Left renal pelvis (tissue), 4 donors: Measurements from ENCODE around the gene TEX9. TPM values are rescaled to one million over a fixed set of nuclear protein-coding genes. Genes with fewer than 3 reads are reported as not detected.

Experiments used
- DNase-seq, 4 donors: peaks; one replicate each; pipeline ENCODE4 v3.0.0-alpha.2; 2013; ENCODE audit warnings: low read depth in 4 of 4, low spot score in 3 of 4
- polyA plus RNA-seq, 4 donors: library from polyadenylated mRNA; unstranded; fragments of 120-200 nt; gene quantifications; one replicate each; pipeline ENCODE4 v1.2.1, GENCODE V29; 2013; ENCODE audit not compliant: insufficient read length in 4 of 4

TEX9 gene
- polyA plus RNA-seq, 4 donors = 7.7 to 36.4 (median 27.8) TPM

DNA sequence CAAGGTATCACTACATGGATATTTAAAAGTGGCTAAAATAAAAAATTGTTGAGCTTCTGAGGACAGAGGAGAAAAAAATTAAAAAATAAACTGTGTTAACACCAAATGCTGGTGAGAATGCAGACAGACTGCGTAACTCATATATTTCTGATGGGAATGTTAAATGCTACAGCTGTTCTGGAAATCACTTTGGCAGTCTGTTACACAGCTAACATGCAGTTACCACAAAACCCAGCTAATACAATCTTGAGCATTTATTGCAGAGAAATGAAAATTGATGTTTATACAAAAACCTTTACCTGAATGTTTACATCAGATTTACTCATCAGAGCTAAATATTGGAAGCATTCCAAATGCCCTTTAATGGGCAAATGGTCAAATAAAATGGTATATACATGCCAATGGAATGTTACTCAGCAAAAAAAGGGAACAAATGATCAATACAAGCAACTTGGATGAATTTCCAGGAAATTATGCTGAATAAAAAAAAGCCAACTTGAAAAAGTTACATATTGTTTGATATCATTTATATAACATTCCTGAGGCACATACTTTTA is 75.1 kb downstream of the TEX9 start:
- no peak for DNase-seq

DNA sequence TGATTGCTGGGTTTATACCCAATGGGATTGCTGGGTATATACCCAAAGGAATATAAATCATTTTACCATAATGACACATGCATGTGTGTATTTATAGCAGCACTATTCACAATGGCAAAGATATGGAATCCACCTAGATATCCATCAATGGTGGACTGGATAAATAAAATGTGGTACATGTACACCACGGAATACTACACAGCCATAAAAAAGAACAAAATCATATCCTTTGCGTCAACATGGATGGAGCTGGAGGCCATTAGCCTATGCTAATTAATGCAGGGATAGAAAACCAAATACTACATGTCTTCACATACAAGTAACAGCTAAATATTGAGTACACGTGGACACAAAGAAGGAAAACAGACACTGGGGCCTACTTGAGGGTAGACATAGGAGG is 77.1 kb downstream of the TEX9 start:
- no peak for DNase-seq

DNA sequence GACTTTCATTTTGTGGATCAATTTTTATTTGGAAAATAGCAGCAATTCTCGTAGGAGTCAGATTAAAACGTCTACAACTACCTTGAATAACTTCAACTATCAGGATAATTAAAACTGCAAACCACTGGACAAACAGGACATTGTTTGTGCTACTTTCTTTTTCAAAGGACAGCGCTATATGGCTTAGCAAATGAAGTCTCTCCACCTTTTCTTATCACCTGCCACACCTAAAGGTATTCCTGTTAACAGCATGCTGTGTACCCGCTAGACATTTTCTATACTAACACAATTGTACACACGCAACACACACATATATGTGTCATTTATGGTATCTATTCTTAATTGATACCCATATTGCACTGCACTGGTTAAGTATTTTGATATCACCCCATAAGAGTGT is 80.5 kb downstream of the TEX9 start:
- DNase-seq = no peak

DNA sequence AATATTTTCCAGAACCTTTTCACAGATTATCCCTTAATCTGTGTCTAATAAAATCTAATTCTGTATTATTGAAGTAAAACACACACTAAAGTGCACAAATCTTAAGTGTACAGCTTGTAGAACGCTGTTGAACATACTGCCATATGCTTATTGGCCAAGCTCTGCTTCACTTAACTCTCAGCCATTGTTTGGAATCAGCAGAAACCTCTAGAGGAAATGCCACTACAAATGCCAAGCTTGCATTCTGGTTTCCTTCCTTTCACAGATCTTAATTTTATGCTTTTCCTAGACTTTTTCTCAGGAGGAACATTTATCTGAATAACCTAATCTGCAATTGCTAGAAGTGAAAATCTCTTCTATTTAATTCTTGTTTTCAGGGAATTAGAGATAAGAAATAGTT is 89.6 kb downstream of the TEX9 start:
- no peak for DNase-seq

GRCh38 chr15:56456229-56456628 is 91.0 kb downstream of the TEX9 start:
- no peak for DNase-seq

- DNase-seq = no peak
These were observed 93.9 kb downstream of the TEX9 start for GRCh38 chr15:56459096-56459495.

DNA sequence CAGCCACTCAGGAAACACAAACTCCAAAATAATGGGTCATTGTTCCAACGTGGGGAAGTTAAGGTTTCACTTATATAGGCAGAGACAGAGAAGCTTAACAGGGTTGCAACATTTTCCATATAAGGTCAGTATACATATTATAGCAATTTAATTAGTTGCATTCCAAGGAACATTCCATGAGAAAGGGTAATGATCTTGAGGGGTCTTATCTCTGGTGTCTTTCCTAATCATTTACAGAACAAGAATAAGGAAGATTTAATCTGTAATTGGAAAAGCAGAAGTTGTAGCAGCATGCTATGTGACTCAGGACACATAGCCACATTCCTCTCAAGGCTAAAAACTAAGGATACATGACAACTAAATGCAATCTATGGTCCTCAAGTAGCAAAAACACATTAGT is 94.8 kb downstream of the TEX9 start:
- DNase-seq = no peak

DNA sequence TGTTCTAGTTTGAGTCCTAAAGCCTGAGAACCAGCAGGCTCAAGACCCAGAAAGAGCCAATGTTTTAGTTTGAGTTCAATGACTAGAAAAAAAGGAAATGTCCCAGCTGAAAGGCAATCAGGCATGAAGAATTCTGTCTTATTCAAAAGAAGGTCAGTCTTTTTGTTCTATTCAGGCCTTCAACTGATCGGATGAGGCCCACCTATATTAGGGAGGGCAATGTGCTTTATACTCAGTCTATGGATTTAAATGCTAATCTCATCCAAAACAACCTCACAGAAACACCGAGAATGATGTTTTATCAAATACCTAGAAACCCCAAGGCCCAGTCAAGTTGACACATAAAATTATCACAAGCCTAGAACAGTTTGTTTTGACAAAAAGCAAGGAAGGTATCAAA is 95.7 kb downstream of the TEX9 start:
- DNase-seq = no peak

DNA sequence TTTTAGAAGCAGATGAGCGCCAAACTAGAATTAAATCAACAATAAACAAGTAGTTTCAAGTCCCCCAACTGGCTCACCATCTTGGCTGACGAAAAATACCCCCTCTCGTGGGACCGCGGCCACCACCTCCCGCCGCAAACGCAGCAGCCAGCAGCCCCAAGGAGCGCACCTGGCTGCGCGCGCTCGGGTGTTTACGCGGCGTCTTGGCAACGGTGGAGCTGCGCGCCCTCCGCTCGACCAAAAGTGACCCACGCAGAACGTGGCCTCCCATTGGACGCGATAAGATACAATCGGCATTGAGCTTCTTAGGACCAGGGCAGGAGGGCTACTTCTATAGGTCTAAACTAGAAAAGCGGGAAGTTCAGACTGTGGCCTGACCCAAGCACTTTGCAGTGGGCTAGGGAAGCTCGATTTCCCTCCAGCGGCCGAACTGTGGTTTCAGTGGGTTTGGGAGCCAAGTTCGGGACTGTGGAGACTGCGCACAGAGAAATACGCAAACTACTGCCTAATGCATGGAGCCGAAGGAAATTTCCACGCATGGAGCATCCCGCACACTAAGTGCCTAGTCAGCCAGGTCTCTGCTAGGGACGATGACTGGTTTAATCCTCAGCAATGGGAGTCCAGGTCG is 99.8 kb downstream of the TEX9 start, which contains the start of gene MNS1:
MNS1 (minus strand) TSS at position 245 of the 628 bp plus-strand sequence; CDS start at position 80, 165 bp downstream.
- DNase-seq = peak; percentile 93 to 98 (median 95)

DNA sequence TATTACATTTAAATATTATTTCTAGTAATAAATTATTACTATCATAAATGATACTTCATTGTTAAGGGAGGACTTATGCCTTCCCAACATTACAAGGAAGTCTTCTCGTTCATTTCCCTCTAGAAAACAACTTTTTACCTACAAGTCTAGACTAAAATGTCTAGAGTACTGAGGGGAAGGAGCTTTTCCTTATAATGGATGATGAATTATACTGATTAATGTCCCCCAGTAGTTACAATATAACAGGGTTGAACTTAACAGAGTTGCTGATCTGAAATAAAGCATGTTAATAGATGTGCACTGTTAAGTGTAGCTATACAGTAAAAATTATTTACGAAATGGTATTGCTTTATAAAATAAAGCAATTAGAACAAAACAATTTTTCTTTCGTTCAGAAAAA is 102.4 kb downstream of the TEX9 start:
- DNase-seq = no peak

DNA sequence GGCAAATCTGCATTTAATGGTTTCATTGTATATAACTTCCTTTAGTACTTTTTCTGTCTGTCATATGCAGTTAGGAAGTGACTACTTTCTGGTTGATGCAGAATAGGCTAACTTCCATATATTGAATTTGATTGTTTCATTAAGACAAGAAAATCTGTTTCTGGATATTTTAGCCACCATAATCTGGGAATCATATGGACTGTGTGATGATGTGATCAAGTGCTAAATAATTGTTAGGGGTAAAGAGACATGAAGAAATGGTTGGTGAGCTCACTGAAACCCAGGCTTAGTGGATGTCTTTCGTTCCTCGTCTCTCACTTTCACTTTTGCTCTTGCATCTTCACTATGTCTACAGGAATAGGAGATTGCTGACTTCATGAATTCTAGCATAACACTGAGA is 103.2 kb downstream of the TEX9 start:
- DNase-seq = no peak

GRCh38 chr15:56469483-56469882 is 104.3 kb downstream of the TEX9 start:
- no peak for DNase-seq

GRCh38 chr15:56471440-56472069 is 106.3 kb downstream of the TEX9 start:
- DNase-seq = no peak

- DNase-seq = no peak
These were observed 107.1 kb downstream of the TEX9 start for GRCh38 chr15:56472278-56472677.

DNA sequence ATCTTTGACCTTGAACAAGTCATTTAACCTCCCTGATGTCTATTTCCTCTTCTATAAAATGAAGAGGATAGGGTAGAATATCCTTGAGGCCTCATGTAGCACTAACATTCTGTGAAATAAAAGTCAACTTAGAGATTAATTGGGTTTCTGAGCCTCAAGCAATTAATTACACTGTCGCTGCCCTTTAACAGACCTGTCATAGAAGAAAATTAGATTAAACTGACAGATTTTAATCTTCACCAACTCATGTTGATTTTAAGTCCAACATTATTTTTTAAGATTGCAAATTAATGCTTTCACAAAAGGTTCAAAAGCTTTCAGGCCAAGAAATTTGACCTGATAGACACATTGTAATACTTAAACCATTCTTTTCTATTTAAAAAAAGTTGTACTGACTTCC is 107.8 kb downstream of the TEX9 start:
- DNase-seq = no peak

DNA sequence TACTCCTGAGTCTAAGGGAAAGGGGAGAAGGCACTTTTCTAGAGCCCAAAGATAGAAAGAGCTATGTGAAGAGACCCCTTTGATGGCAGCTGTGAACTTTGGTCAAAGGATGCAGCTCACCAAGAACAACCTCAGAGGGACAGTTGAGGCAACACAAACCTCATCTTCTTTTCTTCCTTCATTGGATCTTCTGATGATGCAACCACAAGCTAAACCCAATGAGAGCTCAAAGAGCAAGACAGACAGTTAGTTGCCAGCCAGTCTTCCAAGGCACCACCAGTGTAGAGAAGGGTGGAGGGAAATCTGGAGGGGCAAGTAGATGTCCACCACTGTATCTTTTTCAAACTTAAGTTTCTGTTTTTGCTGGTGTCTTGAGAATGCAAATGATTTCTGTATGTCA is 110.1 kb downstream of the TEX9 start:
- DNase-seq = no peak

Other genes starting within 250 kb of the TEX9 start
- gene RFX7, start 121.5 kb upstream of the TEX9 start, polyA plus RNA-seq = 10 to 100 TPM; 18.1 to 25.5 (median 22.8) TPM
- 10 to 100 TPM; 11.6 to 31.4 (median 25.7) TPM for gene MNS1, start 99.7 kb downstream of the TEX9 start, polyA plus RNA-seq